Neutrophil (primary cell): ENCODE results near the gene SLC6A7.

Source experiments
- H3K27ac ChIP-seq: fragments of 200-600 bp; sonication (generic); 2 replicates; pipeline ENCODE4 v1.5.1; 2016; ENCODE audit warnings: mild to moderate bottlenecking, moderate library complexity
- H3K27me3 ChIP-seq: fragments of 200-600 bp; sonication (generic); 2 replicates; pipeline ENCODE4 v1.6.0; 2016; ENCODE audit warnings: mild to moderate bottlenecking
- H3K36me3 ChIP-seq: fragments of 200-600 bp; sonication (generic); 2 replicates; pipeline ENCODE4 v1.5.1; 2017
- H3K4me1 ChIP-seq, 2 experiments: fragments of 200-600 bp in 1 of 2; sonication (generic) in 1 of 2; 1 replicate in 1 of 2; 2 replicates in 1 of 2; pipeline versions ENCODE4 v1.5.1 to v1.6.1; 2013 to 2016; ENCODE audit warnings: low read depth in 1 of 2, low read length in 1 of 2, mild to moderate bottlenecking in 1 of 2, moderate library complexity in 1 of 2; ENCODE audit not compliant: control insufficient read depth in 1 of 2, insufficient read depth in 1 of 2
- H3K4me3 ChIP-seq, 2 experiments: fragments of 200-600 bp in 1 of 2; sonication (generic) in 1 of 2; 1 replicate in 1 of 2; 2 replicates in 1 of 2; pipeline ENCODE4 v1.5.1; 2013 to 2016; ENCODE audit warnings: low read depth in 1 of 2, low read length in 1 of 2, mild to moderate bottlenecking in 1 of 2, moderate library complexity in 1 of 2
- H3K9me3 ChIP-seq: fragments of 200-600 bp; sonication (generic); 2 replicates; pipeline ENCODE4 v1.5.1; 2016
- CTCF ChIP-seq: fragments of 200-600 bp; sonication (generic); IDR thresholded peaks from 2 replicates; pipeline ENCODE4 v1.5.1; 2016; ENCODE audit warnings: antibody characterized with exemption

SLC6A7 gene

GRCh38 chr5:150217873-150218692 is 28.2 kb downstream of the SLC6A7 start:
- H3K4me3 ChIP-seq: no peak overlapping the region
- no peaks in the 10 kb centered on the region for H3K4me1 ChIP-seq
- TF ChIP-seq CTCF: peak; percentile 82
- H3K27me3 ChIP-seq: no peaks in the 10 kb centered on the region
- no peaks in the 10 kb centered on the region for H3K36me3 ChIP-seq
- no peak overlapping the region for H3K27ac ChIP-seq
- H3K9me3 ChIP-seq: no peaks in the 10 kb centered on the region

GRCh38 chr5:150218693-150219035 is 28.8 kb downstream of the SLC6A7 start:
- Histone ChIP-seq H3K27ac (no peak overlapping the region), H3K9me3 (no peaks in the 10 kb centered on the region), H3K4me1 (no peaks in the 10 kb centered on the region), H3K4me3 (no peak overlapping the region), H3K36me3 (no peaks in the 10 kb centered on the region), H3K27me3 (no peaks in the 10 kb centered on the region)
- no peak for TF ChIP-seq CTCF

- no peaks in the 10 kb centered on the region for H3K27me3 ChIP-seq
- H3K4me1 ChIP-seq: no peaks in the 10 kb centered on the region
- H3K27ac ChIP-seq: no peak overlapping the region
- no peak overlapping the region for H3K4me3 ChIP-seq
- no peaks in the 10 kb centered on the region for H3K36me3 ChIP-seq
- TF ChIP-seq CTCF: no peak
- no peaks in the 10 kb centered on the region for H3K9me3 ChIP-seq
Measured at GRCh38 chr5:150219142-150219541, 29.3 kb downstream of the SLC6A7 start.

GRCh38 chr5:150219861-150220260 is 30.0 kb downstream of the SLC6A7 start:
- Histone ChIP-seq H3K4me3 (no peak overlapping the region), H3K9me3 (no peaks in the 10 kb centered on the region)

DNA sequence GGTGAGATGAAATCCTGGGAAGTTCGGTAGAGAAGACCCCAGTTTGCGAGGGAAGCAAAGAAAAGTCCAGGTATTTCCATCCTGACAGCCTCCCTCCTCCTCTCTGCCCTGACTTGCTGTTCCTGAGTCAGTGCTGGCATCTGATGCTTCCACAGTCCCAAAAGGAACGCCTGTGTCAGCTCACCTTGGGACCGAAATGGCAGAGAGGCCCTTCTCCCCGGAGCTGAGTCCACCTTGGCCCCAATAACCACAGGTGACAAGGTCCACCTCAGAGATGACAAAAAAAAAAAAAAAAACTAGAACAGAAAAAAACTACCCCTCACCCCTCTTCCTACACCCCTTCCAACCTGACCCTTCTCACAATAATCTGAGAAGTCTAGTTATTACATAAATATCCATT is 31.6 kb downstream of the SLC6A7 start:
- Histone ChIP-seq H3K27ac (no peak overlapping the region), H3K27me3 (no peaks in the 10 kb centered on the region), H3K36me3 (no peaks in the 10 kb centered on the region), H3K4me1 (no peaks in the 10 kb centered on the region), H3K9me3 (no peaks in the 10 kb centered on the region), H3K4me3 (no peak overlapping the region)
- no peak for TF ChIP-seq CTCF

More at GRCh38 chr5:150219861-150220260, 30.0 kb downstream of the SLC6A7 start:
- no peak overlapping the region for H3K27ac ChIP-seq
- no peaks in the 10 kb centered on the region for H3K4me1 ChIP-seq
- H3K27me3 ChIP-seq: no peaks in the 10 kb centered on the region
- no peaks in the 10 kb centered on the region for H3K36me3 ChIP-seq
- TF ChIP-seq CTCF: no peak
